ENCODE measurements around the gene GLYR1.

- no peak for TF ChIP-seq CTCF (IDR thresholded peaks at IDR 0.05)
- TF ChIP-seq POLR2A (IDR thresholded peaks at IDR 0.05): no peak
Measured at GRCh38 chr16:4891097-4891885, 44.2 kb upstream of the GLYR1 start.

Data from lower leg skin (tissue), 3 donors.